GM18867 (cell line): ENCODE data around the gene AAR2.

ENCODE experiments used
- ATAC-seq: cut with Tn5 transposase; IDR thresholded peaks from one replicate; pipeline ENCODE4 v1.9.1; 2021; ENCODE audit warnings: mild to moderate bottlenecking, moderate library complexity; ENCODE audit not compliant: unreplicated experiment

Gene AAR2

GRCh38 chr20:36259177-36260061, 23.1 kb downstream of the AAR2 start:
- no peak for ATAC-seq

- no peak for ATAC-seq
Measured at GRCh38 chr20:36260316-36260715, 24.0 kb downstream of the AAR2 start.

GRCh38 chr20:36261389-36262105, 25.3 kb downstream of the AAR2 start:
- no peak for ATAC-seq

GRCh38 chr20:36262440-36262839, 26.2 kb downstream of the AAR2 start:
- ATAC-seq, result no peak

- ATAC-seq, result no peak
Measured at GRCh38 chr20:36264426-36265246, 28.4 kb downstream of the AAR2 start.

GRCh38 chr20:36266189-36266588, 29.9 kb downstream of the AAR2 start:
- ATAC-seq, result no peak

GRCh38 chr20:36267605-36268381, 31.5 kb downstream of the AAR2 start:
- no peak for ATAC-seq

- ATAC-seq, result no peak
Measured at GRCh38 chr20:36268440-36269342, 32.4 kb downstream of the AAR2 start.

GRCh38 chr20:36269507-36269906, 33.2 kb downstream of the AAR2 start:
- ATAC-seq, result no peak

GRCh38 chr20:36270744-36271638, 34.7 kb downstream of the AAR2 start:
- no peak for ATAC-seq

- no peak for ATAC-seq
Measured at GRCh38 chr20:36271639-36272546, 35.6 kb downstream of the AAR2 start.

GRCh38 chr20:36272547-36273220, 36.4 kb downstream of the AAR2 start:
- no peak for ATAC-seq

GRCh38 chr20:36273414-36274180, 37.3 kb downstream of the AAR2 start:
- no peak for ATAC-seq

- ATAC-seq, result no peak
Measured at GRCh38 chr20:36274181-36274841, 38.0 kb downstream of the AAR2 start.

- ATAC-seq, result no peak
Measured at GRCh38 chr20:36275011-36275410, 38.7 kb downstream of the AAR2 start.
